GM18517 (cell line): ENCODE data around the gene SMTN.
"Not testable (repeated sequence)": the region's sequence is repeated elsewhere in the genome, so short reads cannot be mapped to it uniquely, and the experiment has no call there.

Source experiments
- ATAC-seq: cut with Tn5 transposase; IDR thresholded peaks from one replicate; pipeline ENCODE4 v1.9.1; 2021; ENCODE audit warnings: mild to moderate bottlenecking, moderate library complexity; ENCODE audit not compliant: unreplicated experiment

Gene SMTN

GRCh38 chr22:31069691-31070314 is 11.3 kb upstream of the SMTN start:
- not testable (repeated sequence) for ATAC-seq

GRCh38 chr22:31073125-31073524 is 8.0 kb upstream of the SMTN start:
- not testable (repeated sequence) for ATAC-seq

GRCh38 chr22:31073545-31074145 is 7.5 kb upstream of the SMTN start:
- ATAC-seq, result not testable (repeated sequence)

GRCh38 chr22:31075961-31076360 is 5.2 kb upstream of the SMTN start:
- no peak for ATAC-seq

GRCh38 chr22:31077681-31078080 is 3.4 kb upstream of the SMTN start:
- ATAC-seq, result no peak

GRCh38 chr22:31078389-31078788 is 2.7 kb upstream of the SMTN start:
- not testable (repeated sequence) for ATAC-seq

GRCh38 chr22:31079095-31079642 is 1.9 kb upstream of the SMTN start:
- ATAC-seq, result no peak

- no peak for ATAC-seq
These were observed 812 bp upstream of the SMTN start for GRCh38 chr22:31080164-31080847.

GRCh38 chr22:31081963-31082605 is 966 bp downstream of the SMTN start:
- no peak for ATAC-seq

GRCh38 chr22:31082606-31083376 is 1.7 kb downstream of the SMTN start:
- no peak for ATAC-seq

GRCh38 chr22:31083377-31083768 is 2.3 kb downstream of the SMTN start:
- no peak for ATAC-seq

- peak; percentile 9 for ATAC-seq
These were observed 3.0 kb downstream of the SMTN start for GRCh38 chr22:31083923-31084810.

- peak; percentile 47 for ATAC-seq
These were observed 3.8 kb downstream of the SMTN start for GRCh38 chr22:31084811-31085492.

GRCh38 chr22:31085493-31085824 is 4.3 kb downstream of the SMTN start:
- no peak for ATAC-seq

- ATAC-seq, result no peak
These were observed 4.8 kb downstream of the SMTN start for GRCh38 chr22:31085928-31086327.

GRCh38 chr22:31086703-31087330 is 5.7 kb downstream of the SMTN start:
- no peak for ATAC-seq

- ATAC-seq, result no peak
These were observed 6.7 kb downstream of the SMTN start for GRCh38 chr22:31087744-31088215.

- no peak for ATAC-seq
These were observed 7.3 kb downstream of the SMTN start for GRCh38 chr22:31088233-31088986.
